ENCODE results near the gene PDE8A.

- TF ChIP-seq CTCF (conservative IDR thresholded peaks at IDR 0.05; ENCODE audit: low read depth, low read length) (no peak), EZH2 (IDR thresholded peaks at IDR 0.05; ENCODE audit: low read length, unreplicated experiment) (no peak), EZH2phosphoT487 (IDR thresholded peaks at IDR 0.05; ENCODE audit: borderline replicate concordance, low read length) (no peak)
These were observed 34.7 kb upstream of the PDE8A start for GRCh38 chr15:84946772-84947489.

Measured in PC-3 (cell line).